ENCODE measurements around the gene DYSF. TPM values are rescaled to one million over a fixed set of nuclear protein-coding genes. Genes with fewer than 3 reads are reported as not detected.

The DYSF gene
- total RNA-seq, 2 experiments from 2014 or later = not detected

- ChIA-PET CTCF (ENCODE audit: unreplicated experiment) (interaction anchor here (0.6 to 1.6 kb wide), 2 partner anchors 63 to 102 kb away, joined by 3 read pairs; no protein-coding TSS in a partner anchor), POLR2A (no interaction called here)
- intact Hi-C loops (cut with micrococcal nuclease; ENCODE audit: unreplicated experiment) = loop anchor here (10.0 kb wide), 1 partner anchor 52 kb away; no protein-coding TSS in a partner anchor
- Histone ChIP-seq H2AFZ (ENCODE audit: low read length) (no peak overlapping the region), H4K20me1 (ENCODE audit: insufficient read depth, low read length) (no peaks in the 10 kb centered on the region), H3K4me1 (ENCODE audit: insufficient read depth, low read length, poor library complexity, severe bottlenecking) (no peaks in the 10 kb centered on the region), H3K79me2 (ENCODE audit: insufficient read depth, low read depth, low read length) (no peaks in the 10 kb centered on the region), H3K4me2 (ENCODE audit: low read length) (no peak overlapping the region), H3K27ac (ENCODE audit: low read depth, low read length, poor library complexity, severe bottlenecking) (no peak overlapping the region), H3K36me3 (ENCODE audit: insufficient read depth, low read length) (no peaks in the 10 kb centered on the region), H3K9me3 (ENCODE audit: low read length) (0 out of 2 replicates have a peak, but pooled peaks cover 3% of the 10 kb centered on the region), H3K4me3 (ENCODE audit: low read depth, low read length, poor library complexity, severe bottlenecking) (no peak overlapping the region), H3K9me2 (ENCODE audit: insufficient read depth, low read length) (no peaks in the 10 kb centered on the region)
- no peak for DNase-seq (ENCODE audit: low spot score)
- no TSS peak for BruUV-seq (replicated peaks)
- no peak for TF ChIP-seq CTCF (conservative IDR thresholded peaks at IDR 0.05; ENCODE audit: low read length)
- TF ChIP-seq EZH2phosphoT487 (IDR thresholded peaks at IDR 0.05; ENCODE audit: borderline replicate concordance, low read depth, low read length) = no peak
These were observed 9.4 kb downstream of the DYSF start for GRCh38 chr2:71462641-71463341.

GRCh38 chr2:71463342-71463654 is 9.9 kb downstream of the DYSF start:
- CTCF ChIA-PET (ENCODE audit: unreplicated experiment) = interaction anchor here (0.6 kb wide), 1 partner anchor 102 kb away, joined by 3 read pairs; no protein-coding TSS in a partner anchor

More at GRCh38 chr2:71463342-71463654, 9.9 kb downstream of the DYSF start:
- Histone ChIP-seq H3K4me2 (ENCODE audit: low read length) (no peak overlapping the region), H3K36me3 (ENCODE audit: insufficient read depth, low read length) (no peaks in the 10 kb centered on the region), H3K4me1 (ENCODE audit: insufficient read depth, low read length, poor library complexity, severe bottlenecking) (no peaks in the 10 kb centered on the region), H3K9me2 (ENCODE audit: insufficient read depth, low read length) (no peaks in the 10 kb centered on the region), H3K79me2 (ENCODE audit: insufficient read depth, low read depth, low read length) (no peaks in the 10 kb centered on the region), H2AFZ (ENCODE audit: low read length) (no peak overlapping the region), H3K4me3 (ENCODE audit: low read depth, low read length, poor library complexity, severe bottlenecking) (no peak overlapping the region), H3K27ac (ENCODE audit: low read depth, low read length, poor library complexity, severe bottlenecking) (no peak overlapping the region), H3K9me3 (ENCODE audit: low read length) (0 out of 2 replicates have a peak, but pooled peaks cover 3% of the 10 kb centered on the region), H4K20me1 (ENCODE audit: insufficient read depth, low read length) (no peaks in the 10 kb centered on the region)
- POLR2A ChIA-PET = no interaction called here
- intact Hi-C loops (cut with micrococcal nuclease; ENCODE audit: unreplicated experiment) = loop anchor here (10.0 kb wide), 1 partner anchor 52 kb away; no protein-coding TSS in a partner anchor
- BruUV-seq (replicated peaks) = no TSS peak
- no peak for DNase-seq (ENCODE audit: low spot score)
- TF ChIP-seq EZH2phosphoT487 (IDR thresholded peaks at IDR 0.05; ENCODE audit: borderline replicate concordance, low read depth, low read length) = no peak
- TF ChIP-seq CTCF (conservative IDR thresholded peaks at IDR 0.05; ENCODE audit: low read length) = no peak
